ENCODE results near the gene SLC15A1. TPM values are rescaled to one million over a fixed set of nuclear protein-coding genes. Genes with fewer than 3 reads are reported as not detected.

Gene SLC15A1
- total RNA-seq, 4 donors from 2014 or later = not detected

GRCh38 chr13:98707281-98707999, 45.0 kb downstream of the SLC15A1 start:
- Histone ChIP-seq H3K4me1 (no peaks in the 10 kb centered on the region), H3K36me3 (no peaks in the 10 kb centered on the region), H3K9me3 (no peaks in the 10 kb centered on the region), H3K27ac (no peak overlapping the region), H3K27me3 (no peaks in the 10 kb centered on the region), H3K4me3 (no peak overlapping the region)
- WGBS, 2 donors = 91 to 93% methylated on average over 7 of the region's 7 CpGs
- no peak for TF ChIP-seq EP300 (IDR thresholded peaks at IDR 0.05)
- TF ChIP-seq POLR2A (IDR thresholded peaks at IDR 0.05) = no peak
- TF ChIP-seq, protein P1, sequence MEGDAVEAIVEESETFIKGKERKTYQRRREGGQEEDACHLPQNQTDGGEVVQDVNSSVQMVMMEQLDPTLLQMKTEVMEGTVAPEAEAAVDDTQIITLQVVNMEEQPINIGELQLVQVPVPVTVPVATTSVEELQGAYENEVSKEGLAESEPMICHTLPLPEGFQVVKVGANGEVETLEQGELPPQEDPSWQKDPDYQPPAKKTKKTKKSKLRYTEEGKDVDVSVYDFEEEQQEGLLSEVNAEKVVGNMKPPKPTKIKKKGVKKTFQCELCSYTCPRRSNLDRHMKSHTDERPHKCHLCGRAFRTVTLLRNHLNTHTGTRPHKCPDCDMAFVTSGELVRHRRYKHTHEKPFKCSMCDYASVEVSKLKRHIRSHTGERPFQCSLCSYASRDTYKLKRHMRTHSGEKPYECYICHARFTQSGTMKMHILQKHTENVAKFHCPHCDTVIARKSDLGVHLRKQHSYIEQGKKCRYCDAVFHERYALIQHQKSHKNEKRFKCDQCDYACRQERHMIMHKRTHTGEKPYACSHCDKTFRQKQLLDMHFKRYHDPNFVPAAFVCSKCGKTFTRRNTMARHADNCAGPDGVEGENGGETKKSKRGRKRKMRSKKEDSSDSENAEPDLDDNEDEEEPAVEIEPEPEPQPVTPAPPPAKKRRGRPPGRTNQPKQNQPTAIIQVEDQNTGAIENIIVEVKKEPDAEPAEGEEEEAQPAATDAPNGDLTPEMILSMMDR (IDR thresholded peaks at IDR 0.05) = no peak
- no peak for DNase-seq (ENCODE audit: low spot score in 2 of 2)

GRCh38 chr13:98706446-98707110, 45.9 kb downstream of the SLC15A1 start:
- H3K4me1 ChIP-seq = no peaks in the 10 kb centered on the region
- no peaks in the 10 kb centered on the region for H3K27me3 ChIP-seq
- WGBS, 2 donors = 79 to 87% methylated on average over 12 of the region's 12 CpGs
- DNase-seq (ENCODE audit: low spot score in 2 of 2) = no peak
- no peak overlapping the region for H3K27ac ChIP-seq
- no peaks in the 10 kb centered on the region for H3K9me3 ChIP-seq
- no peaks in the 10 kb centered on the region for H3K36me3 ChIP-seq
- H3K4me3 ChIP-seq = no peak overlapping the region
- TF ChIP-seq, protein P1 (IDR thresholded peaks at IDR 0.05) = no peak
- no peak for TF ChIP-seq EP300 (IDR thresholded peaks at IDR 0.05)
- TF ChIP-seq POLR2A (IDR thresholded peaks at IDR 0.05) = no peak

- DNase-seq (ENCODE audit: low spot score in 2 of 2) = no peak
- H3K27me3 ChIP-seq = no peaks in the 10 kb centered on the region
- 61 to 68% methylated on average over 4 of the region's 4 CpGs for WGBS, 2 donors
- H3K4me3 ChIP-seq = no peak overlapping the region
- no peaks in the 10 kb centered on the region for H3K36me3 ChIP-seq
- H3K4me1 ChIP-seq = no peaks in the 10 kb centered on the region
- H3K9me3 ChIP-seq = no peaks in the 10 kb centered on the region
- H3K27ac ChIP-seq = no peak overlapping the region
- TF ChIP-seq, protein P1 (IDR thresholded peaks at IDR 0.05) = no peak
- no peak for TF ChIP-seq EP300 (IDR thresholded peaks at IDR 0.05)
- no peak for TF ChIP-seq POLR2A (IDR thresholded peaks at IDR 0.05)
Observed at GRCh38 chr13:98697791-98698190, 54.7 kb downstream of the SLC15A1 start.

- H3K27ac ChIP-seq = no peak overlapping the region
- H3K4me3 ChIP-seq = no peak overlapping the region
- no peaks in the 10 kb centered on the region for H3K36me3 ChIP-seq
- no peak for DNase-seq (ENCODE audit: low spot score in 2 of 2)
- TF ChIP-seq EP300 (IDR thresholded peaks at IDR 0.05) (no peak), POLR2A (IDR thresholded peaks at IDR 0.05) (no peak)
- TF ChIP-seq, protein P1 (IDR thresholded peaks at IDR 0.05) = no peak
- WGBS, 2 donors = 62 to 67% methylated on average over 1 of the region's 1 CpG
- no peaks in the 10 kb centered on the region for H3K9me3 ChIP-seq
- H3K27me3 ChIP-seq = no peaks in the 10 kb centered on the region
- H3K4me1 ChIP-seq = no peaks in the 10 kb centered on the region
Observed at GRCh38 chr13:98693756-98694155, 58.7 kb downstream of the SLC15A1 start.

DNA sequence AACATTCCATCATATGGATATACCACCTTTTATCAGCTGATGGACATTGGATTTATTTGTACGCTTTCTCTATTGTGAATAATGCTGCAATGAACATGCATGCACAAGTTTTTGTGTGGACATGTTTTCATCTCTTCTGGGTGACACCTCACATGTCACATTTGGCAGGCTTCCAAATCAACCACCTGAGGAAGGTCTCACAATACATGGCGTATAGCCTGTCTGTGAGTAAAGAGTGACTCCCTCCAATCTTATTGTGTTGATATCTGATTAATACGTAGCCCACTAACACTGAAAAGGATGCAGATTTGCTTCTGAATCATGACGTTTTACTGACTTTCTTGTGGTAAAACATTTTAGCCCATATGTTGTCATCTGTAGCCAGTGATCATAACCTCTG, 61.1 kb downstream of the SLC15A1 start:
- WGBS, 2 donors = 92 to 95% methylated on average over 4 of the region's 4 CpGs
- no peaks in the 10 kb centered on the region for H3K9me3 ChIP-seq
- no peak overlapping the region for H3K4me3 ChIP-seq
- DNase-seq (ENCODE audit: low spot score in 2 of 2) = no peak
- TF ChIP-seq EP300 (IDR thresholded peaks at IDR 0.05) (no peak), POLR2A (IDR thresholded peaks at IDR 0.05) (no peak)
- TF ChIP-seq, protein P1 (IDR thresholded peaks at IDR 0.05) = no peak
- H3K27ac ChIP-seq = no peak overlapping the region
- no peaks in the 10 kb centered on the region for H3K4me1 ChIP-seq
- no peaks in the 10 kb centered on the region for H3K27me3 ChIP-seq
- no peaks in the 10 kb centered on the region for H3K36me3 ChIP-seq
